Endodermal cell (in vitro differentiated cells): ENCODE measurements around the gene DUOX1. TPM values are rescaled to one million over a fixed set of nuclear protein-coding genes. Genes with fewer than 3 reads are reported as not detected.

ENCODE experiments used
- DNase-seq: peaks from one replicate; pipeline ENCODE4 v3.0.0-alpha.2; 2017
- H3K27ac ChIP-seq: 2 replicates; pipeline ENCODE4 v1.5.1; 2013; ENCODE audit warnings: mild to moderate bottlenecking, low read depth, low read length, moderate library complexity
- H3K27me3 ChIP-seq: 2 replicates; pipeline ENCODE4 v1.6.1; 2013; ENCODE audit warnings: mild to moderate bottlenecking, low read length, moderate library complexity; ENCODE audit not compliant: insufficient read depth, control insufficient read depth, poor library complexity, severe bottlenecking
- H3K36me3 ChIP-seq: 2 replicates; pipeline ENCODE4 v1.7.0; 2013; ENCODE audit warnings: mild to moderate bottlenecking, low read length, moderate library complexity; ENCODE audit not compliant: control insufficient read depth, insufficient read depth
- H3K4me1 ChIP-seq: one replicate; pipeline ENCODE4 v1.7.0; 2013; ENCODE audit warnings: low read length; ENCODE audit not compliant: control insufficient read depth, insufficient read depth
- H3K4me3 ChIP-seq: 2 replicates; pipeline ENCODE4 v1.5.1; 2013; ENCODE audit warnings: mild to moderate bottlenecking, low read length, moderate library complexity
- H3K9ac ChIP-seq: 2 replicates; pipeline ENCODE4 v1.6.1; 2013; ENCODE audit warnings: mild to moderate bottlenecking, low read length, moderate library complexity; ENCODE audit not compliant: poor library complexity, severe bottlenecking; ENCODE audit errors: extremely low read depth
- H3K9me3 ChIP-seq: 2 replicates; pipeline ENCODE4 v1.6.1; 2013; ENCODE audit warnings: mild to moderate bottlenecking, low read length, moderate library complexity; ENCODE audit not compliant: control insufficient read depth
- H3K27ac Mint-ChIP-seq: 2 replicates; pipeline ENCODE4 v1.8.0; 2020; ENCODE audit warnings: mixed read lengths
- H3K27me3 Mint-ChIP-seq: 2 replicates; pipeline ENCODE4 v1.8.0; 2021; ENCODE audit warnings: mild to moderate bottlenecking, mixed read lengths; ENCODE audit not compliant: insufficient read depth
- H3K36me3 Mint-ChIP-seq: 2 replicates; pipeline ENCODE4 v1.8.0; 2020; ENCODE audit warnings: low read depth, mixed read lengths
- H3K4me1 Mint-ChIP-seq: 2 replicates; pipeline ENCODE4 v1.8.0; 2020; ENCODE audit warnings: mixed read lengths
- H3K4me3 Mint-ChIP-seq: 2 replicates; pipeline ENCODE4 v1.8.0; 2020; ENCODE audit warnings: mild to moderate bottlenecking, moderate library complexity, mixed read lengths
- H3K9me3 Mint-ChIP-seq: 2 replicates; pipeline ENCODE4 v1.8.0; 2020; ENCODE audit warnings: mild to moderate bottlenecking, mixed read lengths
- WGBS, 2 experiments: methylation state at CpG; one replicate each; pipeline versions ENCODE4 v1.1.5 to v1.1.7; 2013; ENCODE audit warnings: missing lambda C conversion rate in 2 of 2, mixed read lengths in 1 of 2; ENCODE audit not compliant: insufficient coverage in 1 of 2, insufficient read length in 1 of 2; 5-methylcytosine and 5-hydroxymethylcytosine counted together
- total RNA-seq, 2 donors: library from RNA; stranded (reverse); fragmentation: NEBNext Ultra II Directional in 1 of 2; extraction: Animal tissue kit (Norgen Biotek cat#: 25700) in 1 of 2; gene quantifications; 2 replicates in 1 of 2; 3 replicates in 1 of 2; pipeline ENCODE4 v1.2.1, GENCODE V29; 2021
- TF ChIP-seq, protein P1 (sequence below): fragments of 200-600 bp; sonication (generic); conservative IDR thresholded peaks from 2 replicates; pipeline ENCODE4 v1.5.0; 2021; ENCODE audit warnings: antibody characterized with exemption, mild to moderate bottlenecking

Gene DUOX1
- total RNA-seq, 2 donors from 2014 or later, result 1.2 to 1.9 TPM

- Mint-ChIP-seq H3K4me1 (peaks cover 19% of the 10 kb centered on the region), H3K27me3 (no peaks in the 10 kb centered on the region), H3K9me3 (no peaks in the 10 kb centered on the region), H3K4me3 (no peak overlapping the region), H3K27ac (no peak overlapping the region), H3K36me3 (peaks cover 42% of the 10 kb centered on the region)
- Histone ChIP-seq H3K9ac (no peak overlapping the region), H3K36me3 (no peaks in the 10 kb centered on the region), H3K27ac (no peak overlapping the region), H3K4me3 (no peak overlapping the region), H3K27me3 (no peaks in the 10 kb centered on the region), H3K9me3 (no peaks in the 10 kb centered on the region), H3K4me1 (peaks cover 4% of the 10 kb centered on the region)
- TF ChIP-seq, protein P1, sequence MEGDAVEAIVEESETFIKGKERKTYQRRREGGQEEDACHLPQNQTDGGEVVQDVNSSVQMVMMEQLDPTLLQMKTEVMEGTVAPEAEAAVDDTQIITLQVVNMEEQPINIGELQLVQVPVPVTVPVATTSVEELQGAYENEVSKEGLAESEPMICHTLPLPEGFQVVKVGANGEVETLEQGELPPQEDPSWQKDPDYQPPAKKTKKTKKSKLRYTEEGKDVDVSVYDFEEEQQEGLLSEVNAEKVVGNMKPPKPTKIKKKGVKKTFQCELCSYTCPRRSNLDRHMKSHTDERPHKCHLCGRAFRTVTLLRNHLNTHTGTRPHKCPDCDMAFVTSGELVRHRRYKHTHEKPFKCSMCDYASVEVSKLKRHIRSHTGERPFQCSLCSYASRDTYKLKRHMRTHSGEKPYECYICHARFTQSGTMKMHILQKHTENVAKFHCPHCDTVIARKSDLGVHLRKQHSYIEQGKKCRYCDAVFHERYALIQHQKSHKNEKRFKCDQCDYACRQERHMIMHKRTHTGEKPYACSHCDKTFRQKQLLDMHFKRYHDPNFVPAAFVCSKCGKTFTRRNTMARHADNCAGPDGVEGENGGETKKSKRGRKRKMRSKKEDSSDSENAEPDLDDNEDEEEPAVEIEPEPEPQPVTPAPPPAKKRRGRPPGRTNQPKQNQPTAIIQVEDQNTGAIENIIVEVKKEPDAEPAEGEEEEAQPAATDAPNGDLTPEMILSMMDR, result no peak
- no peak for DNase-seq
- 89 to 90% methylated on average over 3 to 6 of the region's 6 CpGs for WGBS, 2 experiments
Observed at GRCh38 chr15:45174069-45174468, 44.3 kb downstream of the DUOX1 start.

- Histone ChIP-seq H3K27me3 (no peaks in the 10 kb centered on the region), H3K4me1 (peaks cover 4% of the 10 kb centered on the region), H3K4me3 (no peak overlapping the region), H3K9me3 (no peaks in the 10 kb centered on the region), H3K9ac (no peak overlapping the region), H3K36me3 (no peaks in the 10 kb centered on the region), H3K27ac (no peak overlapping the region)
- H3K27ac Mint-ChIP-seq, result no peak overlapping the region
- peaks cover 43% of the 10 kb centered on the region for H3K36me3 Mint-ChIP-seq
- TF ChIP-seq, protein P1, result no peak
- 80 to 90% methylated on average over 1 of the region's 2 CpGs for WGBS, 2 experiments
- H3K4me3 Mint-ChIP-seq, result no peak overlapping the region
- no peaks in the 10 kb centered on the region for H3K9me3 Mint-ChIP-seq
- no peak for DNase-seq
- no peaks in the 10 kb centered on the region for H3K27me3 Mint-ChIP-seq
- H3K4me1 Mint-ChIP-seq, result peaks cover 17% of the 10 kb centered on the region
Observed at GRCh38 chr15:45174577-45174976, 44.8 kb downstream of the DUOX1 start.

DNA sequence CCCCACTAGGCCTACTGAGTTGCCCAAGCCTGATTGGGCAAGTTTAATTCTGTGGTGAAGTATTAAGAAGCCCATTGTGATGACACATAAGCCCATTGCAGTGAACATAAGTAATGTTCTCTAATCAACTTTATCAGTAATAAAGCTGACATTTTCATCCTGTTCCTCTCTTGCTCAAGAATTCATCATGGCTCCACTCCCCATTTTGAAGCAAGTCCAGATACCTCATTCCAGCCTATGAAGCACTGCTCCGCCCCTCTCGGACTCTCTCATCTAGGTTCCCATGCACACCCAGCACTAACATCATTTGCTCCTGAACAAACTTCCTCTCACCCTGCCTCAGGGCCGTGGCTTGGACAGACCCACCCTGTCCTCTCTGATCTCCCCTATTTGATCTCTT is 47.5 kb downstream of the DUOX1 start:
- TF ChIP-seq, protein P1, result no peak
- Mint-ChIP-seq H3K9me3 (no peaks in the 10 kb centered on the region), H3K4me3 (no peak overlapping the region), H3K27ac (no peak overlapping the region), H3K4me1 (peaks cover 16% of the 10 kb centered on the region), H3K27me3 (no peaks in the 10 kb centered on the region), H3K36me3 (peaks cover 50% of the 10 kb centered on the region)
- Histone ChIP-seq H3K9ac (no peak overlapping the region), H3K27me3 (no peaks in the 10 kb centered on the region), H3K4me3 (no peak overlapping the region), H3K9me3 (no peaks in the 10 kb centered on the region), H3K4me1 (peaks cover 4% of the 10 kb centered on the region), H3K36me3 (no peaks in the 10 kb centered on the region), H3K27ac (no peak overlapping the region)
- DNase-seq, result no peak
- 78 to 91% methylated on average over 3 of the region's 3 CpGs for WGBS, 2 experiments
